ENCODE measurements around the gene HRAS.

DNA sequence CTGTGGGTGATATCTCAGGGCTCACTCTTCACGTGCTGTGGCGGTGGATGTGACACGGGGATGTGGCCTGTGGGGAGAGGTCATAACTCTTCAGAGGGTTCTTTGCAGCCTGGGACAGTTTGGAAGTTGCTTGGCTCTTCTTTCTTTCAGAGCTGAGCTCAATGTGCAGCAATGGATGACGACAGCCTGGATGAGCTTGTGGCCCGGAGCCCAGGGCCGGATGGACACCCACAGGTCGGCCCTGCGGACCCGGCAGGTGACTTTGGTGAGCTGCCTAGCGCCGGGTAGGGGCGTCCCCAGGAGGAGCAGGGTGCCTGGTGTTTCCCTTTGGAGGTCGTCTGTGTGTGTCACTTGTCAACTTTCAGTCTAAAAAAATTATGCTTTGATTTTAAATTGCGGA, 46.0 kb upstream of the HRAS start:
- no peak for TF ChIP-seq PBX3 (IDR thresholded peaks at IDR 0.05)
- no peak for TF ChIP-seq POLR2AphosphoS5 (IDR thresholded peaks at IDR 0.05; ENCODE audit: low read depth, low read length)
